AML-193 (cell line): ENCODE measurements around the gene TSPAN14.

ENCODE experiments used
- DNase-seq, 2 experiments: peaks; one replicate each; lab custom pipeline; 2025; lab: John Stamatoyannopoulos, UW

The TSPAN14 gene

DNA sequence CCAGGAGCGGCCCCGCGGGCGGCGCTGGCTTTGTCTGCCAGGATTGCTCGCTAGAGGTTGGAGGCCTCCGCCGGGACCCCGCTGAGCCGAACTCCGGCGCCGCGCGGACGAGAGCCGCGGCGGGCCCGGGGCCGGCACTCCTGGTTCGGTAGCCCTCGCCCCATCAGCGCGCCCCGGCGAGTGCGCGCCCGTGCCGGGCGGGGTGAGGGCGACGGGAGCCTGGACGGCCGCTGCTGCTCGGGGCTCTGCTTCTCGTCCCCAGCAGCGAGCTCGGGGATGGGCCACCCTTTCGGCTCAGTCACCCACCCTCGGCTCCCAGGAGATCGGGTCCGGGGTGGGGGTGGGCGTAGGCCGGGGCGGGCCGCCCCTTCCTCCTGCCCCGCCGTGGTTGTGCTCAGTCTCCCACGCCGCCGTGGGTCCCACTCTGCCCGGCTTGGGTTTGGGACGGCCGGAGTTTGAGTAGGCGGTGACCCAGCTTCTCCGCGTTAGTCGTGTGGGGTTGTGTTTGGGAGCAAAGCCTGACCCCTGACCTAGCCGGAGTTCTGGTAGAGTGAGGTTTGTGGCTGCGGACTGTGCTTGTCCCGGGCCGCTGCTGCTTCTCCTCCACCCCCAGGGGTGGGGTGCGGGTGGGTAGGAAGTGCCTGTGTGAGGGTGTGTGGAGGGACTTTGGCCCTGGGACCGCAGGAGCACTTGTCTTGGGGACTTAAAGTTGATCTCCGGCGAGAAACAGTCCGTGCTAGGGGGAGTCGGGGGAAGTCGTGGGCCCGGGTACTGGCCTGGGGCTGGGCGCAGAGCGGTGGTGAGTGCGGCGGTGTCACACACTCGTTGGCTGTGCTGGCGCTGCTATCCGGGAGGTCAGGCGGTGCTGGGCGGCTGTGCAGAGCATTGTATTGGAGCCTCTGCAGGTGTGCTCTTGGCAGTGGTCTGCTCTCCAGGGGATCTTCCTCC is 677 bp downstream of the TSPAN14 start:
- no peak for DNase-seq

DNA sequence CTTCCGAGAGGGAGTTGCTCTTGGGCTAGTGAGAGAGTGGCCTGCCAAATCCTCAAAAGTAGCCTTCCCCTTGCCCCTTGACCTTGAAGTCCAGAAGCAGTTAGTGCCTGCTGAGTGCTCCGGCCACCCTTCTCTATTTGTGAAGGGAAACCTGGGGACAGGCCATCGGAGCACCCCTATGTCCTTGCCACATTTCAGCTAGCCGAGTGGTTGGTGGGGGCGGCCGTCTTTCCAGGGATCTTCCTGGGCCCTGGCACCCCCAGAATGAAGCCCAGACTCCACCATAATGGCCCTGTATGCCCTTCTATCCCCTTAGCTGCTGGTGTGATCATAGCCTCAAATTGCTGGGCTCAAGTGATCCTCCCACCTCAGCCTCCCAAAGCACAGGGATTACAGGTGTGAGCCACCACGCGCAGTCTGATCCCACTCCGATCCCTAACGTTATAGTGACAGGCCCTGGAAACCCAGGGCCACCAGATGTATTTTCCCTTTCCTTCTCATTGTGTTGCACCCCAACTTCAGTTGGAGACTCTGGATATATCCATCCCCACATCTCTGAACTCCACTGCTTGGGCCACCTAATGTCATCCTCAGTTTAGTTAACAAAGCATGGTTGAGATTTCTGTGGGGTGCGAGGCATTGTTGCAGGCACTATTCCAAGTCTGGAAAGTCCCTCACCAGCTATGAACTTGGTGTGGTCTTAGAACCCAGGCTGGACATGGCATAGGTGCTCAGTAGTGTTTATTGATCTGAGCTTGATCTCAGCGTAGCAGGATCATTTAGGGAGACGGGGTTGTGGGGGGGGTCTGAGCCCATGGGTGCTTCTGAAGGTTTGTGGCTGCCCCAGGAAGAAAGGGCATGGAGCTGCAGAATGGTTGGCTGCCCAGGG is 1.6 kb downstream of the TSPAN14 start:
- no peak for DNase-seq

DNA sequence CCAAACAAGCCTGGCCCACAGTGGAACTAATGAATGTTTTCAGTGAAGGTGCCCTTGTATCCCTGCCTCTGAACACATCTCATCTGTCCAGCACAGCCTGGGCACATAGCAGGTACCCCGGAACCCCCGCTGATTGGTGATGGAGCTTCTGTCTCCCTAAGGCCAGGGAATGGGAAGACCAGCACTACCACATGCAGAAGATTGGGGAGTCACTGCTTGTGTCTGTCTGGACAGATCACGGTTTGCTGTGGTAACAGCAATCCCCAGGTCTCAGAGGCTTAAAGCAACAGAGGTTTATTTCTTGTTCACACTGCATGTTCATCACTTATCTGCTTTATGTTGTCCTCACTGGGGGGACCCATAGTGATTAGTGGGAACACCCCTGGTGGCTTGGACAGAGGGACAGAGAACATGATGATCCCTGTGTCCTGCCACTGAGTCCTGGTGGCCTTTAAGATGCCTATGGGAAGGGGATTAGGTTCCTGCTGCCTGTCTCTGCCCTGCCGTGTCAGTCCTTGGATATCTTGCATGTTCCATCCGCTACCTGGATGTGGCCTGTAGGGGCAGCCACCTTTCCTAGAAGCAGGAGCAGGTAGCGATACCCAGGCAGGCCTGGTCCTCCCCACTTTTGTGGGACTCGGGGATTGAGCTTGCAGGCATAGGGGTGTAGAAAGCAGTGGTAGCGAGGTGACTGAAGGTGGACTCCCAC is 3.6 kb downstream of the TSPAN14 start:
- no peak for DNase-seq

DNA sequence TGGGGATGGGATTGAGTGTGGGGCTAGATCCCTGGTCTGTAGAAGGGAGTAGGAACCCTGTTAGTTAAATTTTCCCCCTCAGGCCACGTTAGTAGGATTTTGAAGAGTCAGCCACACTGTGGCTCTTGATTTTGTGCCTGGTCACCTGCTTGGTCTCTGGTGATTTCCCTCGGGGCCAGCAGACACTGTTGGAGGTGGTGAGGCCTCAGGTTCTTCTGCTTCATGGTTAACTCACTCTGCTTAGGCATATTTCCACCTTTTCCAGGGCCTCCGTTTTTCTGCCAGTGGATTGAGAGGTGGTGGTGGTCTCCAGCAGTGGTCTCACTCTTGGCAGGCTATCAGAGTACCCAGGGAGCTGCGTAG is 4.1 kb downstream of the TSPAN14 start:
- no peak for DNase-seq

DNA sequence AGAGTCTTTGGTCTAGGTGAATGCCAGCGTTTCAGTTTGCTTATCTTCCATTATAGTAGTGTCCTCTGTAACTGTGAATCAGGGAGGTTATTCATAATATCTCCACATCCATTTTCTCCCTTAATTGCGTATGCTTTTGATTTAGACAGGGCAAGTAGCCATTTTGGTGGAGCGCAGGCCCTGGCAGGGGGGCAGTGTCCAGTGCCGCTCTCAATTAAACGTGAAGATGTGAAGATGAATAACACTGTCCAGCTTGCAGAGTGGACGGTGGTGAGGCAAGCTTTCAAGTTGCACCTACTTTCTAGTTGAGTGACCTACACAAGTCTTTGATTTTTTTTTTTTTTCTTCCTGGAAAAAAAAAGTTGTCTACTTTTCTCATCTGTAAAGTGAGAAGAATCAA is 4.5 kb downstream of the TSPAN14 start:
- no peak for DNase-seq

DNA sequence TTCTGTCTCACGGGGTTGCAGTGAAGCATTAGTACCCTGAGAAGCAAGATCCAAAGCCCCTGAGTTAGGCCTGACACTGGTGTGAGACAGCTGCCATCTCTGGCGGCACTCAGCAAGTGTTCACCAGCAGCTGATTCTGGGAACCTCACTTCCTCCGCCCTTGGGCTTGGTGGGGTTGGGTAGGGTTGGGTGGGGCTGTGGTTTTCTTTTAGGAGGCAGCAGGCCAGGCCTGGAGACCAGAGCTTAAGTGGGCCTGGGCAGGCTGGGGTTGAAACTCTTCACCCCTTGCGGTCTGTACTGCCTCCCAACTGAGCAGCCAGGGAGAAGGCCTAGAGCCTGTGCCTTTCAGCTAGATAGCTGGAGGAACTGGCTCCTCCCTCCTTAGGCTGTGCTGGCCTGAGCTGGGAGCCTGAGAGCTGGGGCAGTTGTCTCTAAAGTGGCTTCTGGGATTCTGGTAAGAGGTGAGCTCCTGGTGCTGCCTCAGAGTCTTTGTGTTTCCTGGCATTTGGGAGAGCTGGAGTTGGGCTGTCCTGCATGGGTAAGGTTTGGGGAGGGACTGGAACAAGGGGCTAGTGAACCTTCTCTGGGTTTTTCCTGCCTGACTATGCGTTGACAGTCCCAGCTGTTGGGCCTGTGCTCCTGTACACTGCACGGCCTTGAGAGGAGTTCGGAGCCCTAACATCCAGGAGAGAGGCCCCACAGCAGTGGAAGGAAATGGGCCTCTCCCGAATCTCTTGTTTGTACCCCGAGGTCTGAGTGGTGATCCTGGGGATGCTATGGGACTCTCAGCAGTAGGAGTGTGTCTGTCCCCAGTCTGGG is 5.1 kb downstream of the TSPAN14 start:
- peak; percentile 85 to 86 for DNase-seq

DNA sequence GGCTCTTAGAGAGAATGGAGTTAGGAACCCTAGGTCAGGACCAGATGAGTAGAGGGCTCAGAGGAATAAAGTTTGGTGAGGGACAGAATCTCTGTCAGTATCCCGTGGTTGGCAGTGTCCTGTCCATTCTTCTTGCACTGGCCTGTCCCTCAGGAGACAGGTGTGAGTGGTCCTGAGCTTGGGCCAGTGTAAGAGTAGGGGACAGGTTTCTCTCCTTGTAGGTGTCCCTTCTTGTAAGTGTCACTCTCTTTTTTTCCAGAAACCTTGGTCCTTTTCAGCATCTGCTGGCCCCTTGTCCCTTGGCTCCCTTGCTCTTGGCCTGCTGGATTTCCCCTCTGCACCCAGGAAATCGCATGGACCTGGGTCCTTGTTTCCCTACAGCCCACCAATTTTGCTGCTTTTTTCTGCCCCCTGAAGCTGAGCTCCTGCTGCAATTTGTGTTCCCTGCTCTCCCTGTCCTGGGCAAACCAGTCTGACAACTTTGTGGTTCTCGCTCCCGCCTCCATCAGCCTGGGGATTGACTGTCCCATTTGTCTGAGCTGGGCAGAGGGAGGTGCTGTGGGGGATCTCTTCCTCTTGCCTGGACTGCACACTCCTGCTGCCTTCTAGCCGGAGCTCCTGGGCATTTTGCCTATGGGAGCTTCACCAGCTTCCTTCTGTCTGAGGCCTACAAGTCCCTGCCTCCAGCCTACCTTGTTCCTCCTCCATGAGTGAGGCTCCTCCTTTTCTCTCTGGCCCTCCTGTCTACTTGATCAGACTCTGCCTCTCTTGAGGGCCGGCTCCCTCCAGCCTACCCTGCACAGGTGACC is 6.5 kb downstream of the TSPAN14 start:
- no peak for DNase-seq

DNA sequence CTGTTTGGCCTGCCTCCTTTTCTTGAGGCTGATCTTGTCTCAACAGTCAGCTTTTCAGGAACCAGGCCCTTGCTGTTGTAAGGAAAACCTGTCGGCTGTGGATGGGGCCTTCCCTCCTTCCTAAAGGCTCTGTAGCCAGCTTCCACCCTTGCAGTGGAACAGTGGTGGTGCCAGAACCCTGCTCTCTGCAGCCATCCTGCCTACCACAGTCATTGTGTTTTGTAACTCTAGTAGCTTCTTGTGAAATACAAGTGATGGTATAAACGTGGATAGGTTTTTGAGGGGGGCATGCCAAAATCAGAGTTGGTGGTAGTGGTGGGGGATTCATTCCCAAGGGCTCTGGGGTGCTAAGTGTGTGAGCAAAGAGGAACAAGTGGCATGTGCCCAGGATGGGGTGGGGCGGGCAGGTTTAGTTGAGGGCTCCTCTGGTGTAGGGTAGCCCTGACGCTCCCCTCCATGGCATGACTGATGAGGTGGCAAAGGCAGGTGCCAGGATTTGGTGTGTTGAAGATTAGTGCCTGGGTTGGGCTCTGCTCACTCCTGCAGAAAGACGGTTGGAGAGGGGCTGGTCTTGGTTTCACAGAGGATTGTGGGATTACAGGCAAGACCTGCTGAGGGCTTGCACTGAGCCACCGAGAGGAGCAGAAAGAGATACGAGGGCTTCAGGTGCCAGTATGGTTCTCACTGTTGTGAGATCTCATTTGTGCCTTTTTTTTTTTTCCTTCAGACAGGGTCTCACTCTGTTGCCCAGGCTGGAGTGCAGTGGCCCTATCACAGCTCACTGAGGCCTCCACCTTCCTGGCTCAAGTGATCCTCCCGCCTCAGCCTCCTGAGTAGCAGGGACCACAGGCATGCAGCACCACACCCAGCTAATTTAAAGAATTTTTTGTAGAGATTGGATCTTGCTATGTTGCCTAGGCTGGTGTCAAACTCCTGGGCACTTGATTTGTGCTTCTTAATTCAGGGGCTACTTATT is 7.4 kb downstream of the TSPAN14 start:
- DNase-seq = peak; percentile 29 to 39

DNA sequence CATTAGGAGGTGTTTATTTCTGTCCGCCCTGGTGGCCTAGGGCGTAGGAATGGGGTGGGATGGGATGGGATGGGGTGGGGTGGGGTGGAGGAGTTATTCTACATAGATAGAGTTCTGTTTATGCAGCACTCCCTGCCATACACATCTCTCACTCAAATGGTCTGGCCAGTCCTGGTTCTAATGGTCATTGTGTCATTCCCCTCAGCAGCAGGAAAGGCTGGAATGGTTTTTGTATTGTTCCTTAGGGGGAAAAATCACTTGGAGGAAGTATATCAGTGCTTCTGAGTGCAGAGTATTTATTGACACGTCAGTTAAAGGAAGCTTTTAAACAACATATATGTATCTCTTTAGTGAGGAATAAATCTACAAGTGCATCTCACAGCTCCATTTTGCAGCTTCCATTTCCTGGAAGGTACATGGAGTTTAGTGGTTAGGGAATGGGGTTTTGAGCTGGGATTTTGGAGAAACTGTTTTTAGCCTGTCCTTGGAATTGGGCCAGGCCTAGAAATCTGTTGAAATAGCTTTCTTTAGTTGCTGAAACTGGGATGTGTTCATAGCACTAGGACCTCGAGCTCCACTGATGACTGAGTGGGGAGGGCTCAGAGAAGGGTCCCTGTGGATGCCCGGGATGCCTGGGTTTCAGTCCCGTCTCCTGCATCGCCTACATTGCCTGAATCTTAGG is 8.3 kb downstream of the TSPAN14 start:
- no peak for DNase-seq

DNA sequence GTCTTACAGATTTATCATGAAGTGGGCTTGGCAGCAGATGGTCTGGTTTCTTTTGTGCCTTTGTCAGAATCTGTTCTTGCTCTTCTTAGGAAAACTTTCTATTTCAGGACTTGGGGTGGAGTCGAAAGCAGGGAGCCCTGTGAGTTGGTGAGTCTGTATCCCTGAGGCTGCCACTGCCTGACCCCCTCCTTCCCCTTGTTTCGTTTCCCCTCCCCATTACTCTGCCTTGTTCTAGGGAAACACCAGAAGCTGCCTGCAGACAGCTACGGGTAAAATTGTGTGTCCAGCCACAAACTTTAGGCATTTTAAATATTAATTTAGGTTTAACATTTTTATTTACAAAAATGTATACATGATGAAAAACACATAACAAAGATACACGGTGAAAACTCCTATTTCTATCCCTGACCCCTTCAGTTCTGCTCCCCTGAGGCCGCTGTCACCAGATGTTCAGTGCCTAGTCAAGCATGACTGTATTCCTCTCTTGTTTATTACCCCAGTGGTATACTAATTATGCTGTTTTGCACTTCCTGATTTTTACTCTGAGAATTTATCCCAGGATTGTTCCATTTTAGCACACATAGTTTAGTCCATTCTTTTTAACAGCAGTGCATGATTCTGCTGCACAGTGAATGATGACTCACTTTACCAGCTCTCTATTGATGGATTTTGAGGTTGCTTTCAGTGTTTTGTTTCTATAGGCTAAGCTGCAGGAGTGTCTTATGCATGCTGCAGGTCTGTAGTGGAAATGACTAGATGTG is 9.1 kb downstream of the TSPAN14 start:
- DNase-seq = no peak

DNA sequence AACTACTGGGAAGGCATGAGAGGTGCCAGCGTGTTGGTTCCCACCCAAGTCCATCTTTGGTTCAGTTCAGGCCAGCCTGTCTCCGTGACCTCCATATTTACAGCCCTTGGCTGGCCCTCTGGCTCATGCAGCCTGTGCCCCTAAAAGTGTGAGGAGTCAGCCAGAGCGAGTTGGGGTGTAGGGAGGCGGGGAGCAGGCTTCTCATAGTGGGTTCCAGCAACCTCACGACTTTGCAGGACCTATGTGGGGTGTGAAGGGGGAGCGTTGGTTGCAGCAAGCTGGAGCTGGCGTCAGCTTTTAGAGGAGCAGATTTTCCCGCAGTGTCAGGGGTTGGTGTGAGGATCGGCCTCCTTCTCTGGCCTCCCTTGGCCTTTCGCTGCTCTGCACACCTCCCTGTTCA is 9.8 kb downstream of the TSPAN14 start:
- DNase-seq = no peak

DNA sequence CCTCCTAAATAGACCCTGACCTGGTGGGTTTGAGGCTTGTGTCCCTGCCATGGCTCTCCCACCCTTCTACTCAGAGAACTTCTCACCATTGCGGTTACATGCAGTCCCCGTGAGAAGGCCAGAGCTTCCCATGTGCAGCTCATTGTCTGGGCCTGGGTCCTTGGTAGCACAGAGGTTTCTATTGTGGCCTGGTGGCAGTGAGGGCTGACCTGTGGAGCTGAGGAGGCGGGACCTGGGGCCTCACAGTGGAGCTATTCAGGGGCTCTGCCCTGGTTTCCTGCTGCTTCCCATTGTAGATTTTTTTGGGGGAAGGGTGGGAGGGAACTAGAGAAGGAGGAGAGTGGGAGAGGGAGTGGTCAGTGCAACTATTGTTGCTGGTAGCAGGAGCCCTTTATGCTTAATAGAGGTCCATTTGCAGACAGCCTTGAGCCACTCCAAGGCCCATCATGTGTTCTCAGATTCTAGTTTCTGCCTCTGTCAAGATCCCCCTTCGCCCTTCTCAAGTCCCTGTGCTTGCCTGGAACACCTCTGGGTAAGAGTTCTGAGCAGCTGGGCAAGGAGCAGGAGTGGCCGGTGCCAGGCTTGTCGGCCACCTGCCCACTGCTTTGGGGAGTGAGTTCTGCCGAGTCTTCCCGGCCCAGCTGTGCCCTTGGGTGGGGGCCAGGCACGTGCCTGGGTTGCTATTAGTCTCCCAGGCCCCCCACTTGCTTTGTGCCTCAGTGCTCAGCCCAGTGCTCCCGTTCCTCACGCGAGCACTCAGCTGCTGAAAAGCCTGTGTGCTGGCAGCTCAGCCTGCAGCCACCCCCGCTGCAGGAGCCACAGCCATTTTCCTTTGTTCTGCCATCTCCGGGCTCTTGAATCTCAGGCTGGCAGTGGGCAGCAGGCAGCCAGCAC is 10.7 kb downstream of the TSPAN14 start:
- no peak for DNase-seq

DNA sequence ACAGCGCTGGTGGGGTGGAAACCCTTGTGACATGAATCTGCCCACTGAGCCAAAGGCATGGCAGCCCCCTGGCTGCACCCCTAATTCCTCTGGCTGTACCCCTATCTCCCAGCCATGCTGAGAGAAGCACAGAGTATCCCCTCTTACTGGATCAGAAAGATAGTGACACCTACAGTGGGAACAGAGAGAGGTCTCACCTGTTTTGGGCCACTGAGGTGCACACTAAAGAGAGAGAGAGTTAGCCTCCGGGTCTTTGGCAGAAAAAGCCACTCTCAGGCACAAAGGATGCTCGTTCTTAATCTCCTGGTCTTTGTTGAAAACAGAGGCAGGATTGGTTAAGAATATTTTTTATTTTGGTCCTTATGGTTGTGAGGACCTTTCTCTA is 11.3 kb downstream of the TSPAN14 start:
- no peak for DNase-seq

DNA sequence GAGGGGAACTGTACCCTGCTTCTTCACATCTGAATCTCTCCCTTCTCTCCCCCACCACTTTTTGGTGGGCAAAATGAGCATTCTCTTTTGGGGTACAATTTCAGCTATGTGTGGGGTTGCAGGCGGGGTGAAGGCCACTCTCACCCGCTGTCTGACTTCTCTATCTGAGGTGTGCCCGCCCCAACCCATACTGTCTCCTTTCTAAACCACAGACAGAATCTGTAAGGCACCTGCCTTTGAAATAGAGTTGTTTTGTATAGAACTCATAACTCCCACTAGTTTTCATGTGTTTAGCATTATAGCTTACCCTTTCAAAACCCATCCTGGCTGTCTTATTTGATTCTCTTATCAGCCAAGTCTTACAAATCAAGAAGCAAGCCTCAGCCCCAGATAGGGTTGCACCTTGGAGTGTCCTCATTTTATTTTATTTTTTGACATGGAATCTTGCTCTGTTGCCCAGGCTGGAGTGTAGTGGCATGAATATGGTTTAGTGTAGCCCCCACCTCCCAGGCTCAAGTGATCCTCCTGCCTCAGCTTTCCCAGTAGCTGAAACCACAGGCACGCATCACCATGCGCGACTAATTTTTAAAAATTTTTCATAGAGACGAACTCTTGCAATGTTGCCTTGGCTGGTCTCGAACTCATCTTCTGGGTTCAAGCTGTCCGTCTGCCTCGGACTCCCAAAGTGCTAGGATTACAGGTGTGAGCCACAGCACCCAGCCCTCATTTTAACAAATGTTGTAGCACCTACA is 11.9 kb downstream of the TSPAN14 start:
- DNase-seq = no peak

DNA sequence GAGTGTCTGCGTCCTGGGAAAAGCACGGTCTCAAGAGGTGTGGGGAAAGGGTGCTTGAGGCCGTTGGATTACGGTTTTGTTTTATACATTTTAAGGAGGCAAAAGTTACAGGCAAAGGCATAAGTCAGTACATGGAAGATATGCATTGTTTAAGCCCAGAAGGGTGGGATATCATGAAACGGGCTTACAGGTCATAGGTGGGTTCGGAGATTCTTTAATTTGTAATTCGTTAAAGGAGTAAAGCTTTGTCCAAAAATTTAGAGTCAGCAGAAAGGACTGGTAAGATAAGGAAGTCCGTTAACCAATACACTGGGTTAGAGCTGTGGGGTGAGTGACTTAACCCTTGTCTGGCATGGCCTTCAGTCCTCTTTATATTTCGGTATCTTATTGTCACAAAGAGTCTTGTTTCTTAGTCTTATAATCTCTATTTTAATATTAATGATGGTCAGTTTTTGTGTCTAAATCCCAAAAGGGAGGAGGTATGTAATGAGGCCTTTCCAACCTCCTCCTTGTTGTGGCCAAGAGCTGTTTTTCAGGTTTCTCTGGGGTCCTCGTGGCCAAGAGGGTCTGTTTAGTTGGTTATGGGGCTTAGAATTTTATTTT is 12.7 kb downstream of the TSPAN14 start:
- DNase-seq = no peak

DNA sequence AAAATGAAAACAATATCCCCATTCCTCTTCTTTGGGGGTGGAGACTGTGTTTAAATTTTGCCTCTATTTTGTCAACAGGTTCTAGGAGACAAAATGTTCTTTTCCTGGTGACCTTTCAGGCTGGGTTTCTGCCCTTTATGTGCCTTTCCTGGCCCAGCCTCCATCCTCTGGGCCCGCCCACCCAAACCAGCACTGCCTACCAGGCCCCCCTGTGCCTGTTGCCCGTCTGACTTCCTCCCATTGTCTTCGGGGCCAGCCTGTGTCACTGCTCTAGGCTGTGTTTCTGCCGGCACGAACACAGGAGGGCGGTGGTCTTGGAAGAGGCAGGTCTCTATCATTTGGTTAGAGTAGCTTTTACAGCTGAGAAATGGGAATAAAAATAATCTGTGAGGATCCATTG is 13.9 kb downstream of the TSPAN14 start:
- no peak for DNase-seq
